Measurements from ENCODE around the gene MEF2C. TPM values are rescaled to one million over a fixed set of nuclear protein-coding genes. Genes with fewer than 3 reads are reported as not detected.
A peak's percentile ranks its signal among the peaks of the same experiment; 100 is the strongest.

MEF2C gene
- total RNA-seq (10 to 100 TPM in 1 of 5 experiments, 1 to 10 TPM in 3, under 1 TPM in 1; 0.07 to 40.0 (median 3.4) TPM), polyA plus RNA-seq (under 1 TPM; 0.24 to 0.77 TPM), total RNA-seq (not detected)

- H3K27ac ChIP-seq (ENCODE audit: low read depth, low read length): no peak within 1 kb of the TSS
- Mint-ChIP-seq H3K27ac (peak within 1 kb of the TSS in 1 of 9 donors; percentile 24), H3K4me3 (peak within 1 kb of the TSS; percentile 82 to 94 (median 88)), H3K36me3 (no peaks in the 10 kb centered on the region), H3K27me3 (peaks cover 34 to 81% (median 44%) of the 10 kb centered on the region in 5 donors), H3K4me1 (peaks cover 17 to 29% (median 26%) of the 10 kb centered on the region in 7 donors), H3K9me3 (peaks cover 0 to 1% (median 0%) of the 10 kb centered on the region in 11 donors)
- CTCF ChIA-PET: no interaction called here
- no peaks in the 10 kb centered on the region for H3K9me3 ChIP-seq (ENCODE audit: control insufficient read depth in 2 of 3, low read length in 3 of 3)
- no peaks in the 10 kb centered on the region for H3K36me3 ChIP-seq (ENCODE audit: control insufficient read depth in 2 of 3, insufficient read depth in 3 of 3, low read length in 3 of 3)
- ATAC-seq (peak; percentile 75), DNase-seq (no peak)
- H3K27me3 ChIP-seq (ENCODE audit: control insufficient read depth in 2 of 2, insufficient read depth in 2 of 2, low read length in 2 of 2): peaks cover 0 to 5% of the 10 kb centered on the region in 2 donors
- peaks cover 0 to 6% of the 10 kb centered on the region in 2 donors for H3K4me1 ChIP-seq (ENCODE audit: control insufficient read depth in 2 of 2, insufficient read depth in 2 of 2, low read length in 2 of 2)
- H3K4me3 ChIP-seq (ENCODE audit: low read length): peak within 1 kb of the TSS; percentile 41
- intact Hi-C loops (cut with micrococcal nuclease): loop anchor here in 1 of 2 donors (5.0 to 10.0 kb wide), 4 partner anchors 56 to 1098 kb away; no protein-coding TSS in a partner anchor
- POLR2A ChIA-PET: no interaction called here
Measured at GRCh38 chr5:88883059-88883835, at the start of gene MEF2C. MEF2C (minus strand) TSS chr5:88883184; CDS start chr5:88823788, 59,396 bp downstream.

DNA sequence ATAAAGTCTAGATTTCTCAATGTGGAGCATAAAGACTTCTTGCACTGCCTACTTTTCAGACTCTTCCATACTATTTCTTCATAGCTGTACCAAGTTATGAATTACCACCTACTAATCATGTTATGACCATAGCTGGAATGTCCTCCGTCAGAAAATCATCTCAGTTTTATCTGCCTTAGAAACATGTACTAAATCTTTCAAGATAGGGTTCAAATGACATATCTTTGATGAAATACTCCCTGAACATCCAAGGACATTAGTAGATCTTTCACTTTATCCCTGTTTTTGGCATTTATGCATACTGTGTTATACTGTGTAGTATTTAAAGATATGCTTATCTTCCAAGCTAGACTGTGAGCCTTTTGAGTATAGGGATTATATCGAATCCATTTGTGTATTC is 49.6 kb upstream of the MEF2C start:
- intact Hi-C loops (cut with micrococcal nuclease): no loop called here

GRCh38 chr5:88930335-88930734 is 47.4 kb upstream of the MEF2C start:
- Mint-ChIP-seq H3K36me3 (no peaks in the 10 kb centered on the region), H3K4me3 (no peak overlapping the region), H3K9me3 (no peaks in the 10 kb centered on the region), H3K27me3 (peaks cover 0 to 2% (median 0%) of the 10 kb centered on the region in 5 donors), H3K27ac (no peak overlapping the region), H3K4me1 (no peaks in the 10 kb centered on the region)
- DNase-seq (no peak), ATAC-seq (no peak)
- intact Hi-C loops (cut with micrococcal nuclease): no loop called here
- Histone ChIP-seq H3K9me3 (ENCODE audit: control insufficient read depth in 2 of 3, low read length in 3 of 3) (no peaks in the 10 kb centered on the region), H3K27me3 (ENCODE audit: control insufficient read depth in 2 of 2, insufficient read depth in 2 of 2, low read length in 2 of 2) (no peaks in the 10 kb centered on the region), H3K27ac (ENCODE audit: low read depth, low read length) (no peak overlapping the region), H3K36me3 (ENCODE audit: control insufficient read depth in 2 of 3, insufficient read depth in 3 of 3, low read length in 3 of 3) (no peaks in the 10 kb centered on the region), H3K4me1 (ENCODE audit: control insufficient read depth in 2 of 2, insufficient read depth in 2 of 2, low read length in 2 of 2) (no peaks in the 10 kb centered on the region), H3K4me3 (ENCODE audit: low read length) (no peak overlapping the region)
- CTCF ChIA-PET: no interaction called here
- POLR2A ChIA-PET: no interaction called here

More for the DNA sequence above, 49.6 kb upstream of the MEF2C start:
- Histone ChIP-seq H3K9me3 (ENCODE audit: control insufficient read depth in 2 of 3, low read length in 3 of 3) (no peaks in the 10 kb centered on the region), H3K4me1 (ENCODE audit: control insufficient read depth in 2 of 2, insufficient read depth in 2 of 2, low read length in 2 of 2) (no peaks in the 10 kb centered on the region), H3K27ac (ENCODE audit: low read depth, low read length) (no peak overlapping the region), H3K4me3 (ENCODE audit: low read length) (no peak overlapping the region), H3K36me3 (ENCODE audit: control insufficient read depth in 2 of 3, insufficient read depth in 3 of 3, low read length in 3 of 3) (no peaks in the 10 kb centered on the region), H3K27me3 (ENCODE audit: control insufficient read depth in 2 of 2, insufficient read depth in 2 of 2, low read length in 2 of 2) (no peaks in the 10 kb centered on the region)
- no peaks in the 10 kb centered on the region for H3K36me3 Mint-ChIP-seq
- no peaks in the 10 kb centered on the region for H3K9me3 Mint-ChIP-seq
- DNase-seq (no peak), ATAC-seq (no peak)
- POLR2A ChIA-PET: no interaction called here
- H3K4me3 Mint-ChIP-seq: no peak overlapping the region
- H3K4me1 Mint-ChIP-seq: no peaks in the 10 kb centered on the region
- CTCF ChIA-PET: no interaction called here
- H3K27ac Mint-ChIP-seq: no peak overlapping the region
- peaks cover 0 to 3% (median 0%) of the 10 kb centered on the region in 5 donors for H3K27me3 Mint-ChIP-seq

DNA sequence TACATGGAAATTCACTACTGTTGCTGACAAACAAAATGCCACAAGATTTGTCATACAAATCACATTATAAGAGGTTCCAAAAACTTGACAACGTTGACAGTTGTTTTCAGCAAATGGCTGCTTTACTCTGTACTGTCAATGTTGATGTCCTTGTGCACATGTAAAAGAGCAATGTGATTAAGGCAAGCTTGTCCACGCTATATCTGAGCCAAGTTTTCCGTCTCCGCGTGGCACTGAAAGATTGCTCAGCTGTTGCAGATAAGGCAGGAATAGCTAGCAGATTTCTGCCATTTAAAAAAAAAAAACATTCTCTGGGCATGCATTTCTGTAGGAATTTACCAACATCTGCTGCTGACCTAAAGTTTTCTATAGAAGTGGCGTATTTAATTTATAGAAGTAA is 46.4 kb upstream of the MEF2C start:
- H3K9me3 ChIP-seq (ENCODE audit: control insufficient read depth in 2 of 3, low read length in 3 of 3): no peaks in the 10 kb centered on the region
- Mint-ChIP-seq H3K4me3 (no peak overlapping the region), H3K4me1 (no peaks in the 10 kb centered on the region), H3K27ac (no peak overlapping the region), H3K9me3 (peaks cover 0 to 3% (median 0%) of the 10 kb centered on the region in 11 donors), H3K27me3 (peaks cover 0 to 2% (median 0%) of the 10 kb centered on the region in 5 donors), H3K36me3 (no peaks in the 10 kb centered on the region)
- ChIA-PET CTCF (no interaction called here), POLR2A (no interaction called here)
- H3K36me3 ChIP-seq (ENCODE audit: control insufficient read depth in 2 of 3, insufficient read depth in 3 of 3, low read length in 3 of 3): no peaks in the 10 kb centered on the region
- intact Hi-C loops (cut with micrococcal nuclease): no loop called here
- no peaks in the 10 kb centered on the region for H3K4me1 ChIP-seq (ENCODE audit: control insufficient read depth in 2 of 2, insufficient read depth in 2 of 2, low read length in 2 of 2)
- H3K27ac ChIP-seq (ENCODE audit: low read depth, low read length): no peak overlapping the region
- H3K4me3 ChIP-seq (ENCODE audit: low read length): no peak overlapping the region
- no peaks in the 10 kb centered on the region for H3K27me3 ChIP-seq (ENCODE audit: control insufficient read depth in 2 of 2, insufficient read depth in 2 of 2, low read length in 2 of 2)
- ATAC-seq (no peak), DNase-seq (no peak)

GRCh38 chr5:88926774-88927173 is 43.8 kb upstream of the MEF2C start:
- H3K4me1 ChIP-seq (ENCODE audit: control insufficient read depth in 2 of 2, insufficient read depth in 2 of 2, low read length in 2 of 2): no peaks in the 10 kb centered on the region
- Mint-ChIP-seq H3K4me3 (no peak overlapping the region), H3K27me3 (peaks cover 0 to 2% (median 0%) of the 10 kb centered on the region in 5 donors), H3K4me1 (no peaks in the 10 kb centered on the region), H3K9me3 (peaks cover 0 to 3% (median 0%) of the 10 kb centered on the region in 11 donors), H3K36me3 (no peaks in the 10 kb centered on the region), H3K27ac (no peak overlapping the region)
- no peaks in the 10 kb centered on the region for H3K27me3 ChIP-seq (ENCODE audit: control insufficient read depth in 2 of 2, insufficient read depth in 2 of 2, low read length in 2 of 2)
- ATAC-seq (no peak), DNase-seq (no peak)
- POLR2A ChIA-PET: no interaction called here
- CTCF ChIA-PET: no interaction called here
- H3K9me3 ChIP-seq (ENCODE audit: control insufficient read depth in 2 of 3, low read length in 3 of 3): no peaks in the 10 kb centered on the region
- no peaks in the 10 kb centered on the region for H3K36me3 ChIP-seq (ENCODE audit: control insufficient read depth in 2 of 3, insufficient read depth in 3 of 3, low read length in 3 of 3)
- H3K4me3 ChIP-seq (ENCODE audit: low read length): no peak overlapping the region
- H3K27ac ChIP-seq (ENCODE audit: low read depth, low read length): no peak overlapping the region
- intact Hi-C loops (cut with micrococcal nuclease): no loop called here

DNA sequence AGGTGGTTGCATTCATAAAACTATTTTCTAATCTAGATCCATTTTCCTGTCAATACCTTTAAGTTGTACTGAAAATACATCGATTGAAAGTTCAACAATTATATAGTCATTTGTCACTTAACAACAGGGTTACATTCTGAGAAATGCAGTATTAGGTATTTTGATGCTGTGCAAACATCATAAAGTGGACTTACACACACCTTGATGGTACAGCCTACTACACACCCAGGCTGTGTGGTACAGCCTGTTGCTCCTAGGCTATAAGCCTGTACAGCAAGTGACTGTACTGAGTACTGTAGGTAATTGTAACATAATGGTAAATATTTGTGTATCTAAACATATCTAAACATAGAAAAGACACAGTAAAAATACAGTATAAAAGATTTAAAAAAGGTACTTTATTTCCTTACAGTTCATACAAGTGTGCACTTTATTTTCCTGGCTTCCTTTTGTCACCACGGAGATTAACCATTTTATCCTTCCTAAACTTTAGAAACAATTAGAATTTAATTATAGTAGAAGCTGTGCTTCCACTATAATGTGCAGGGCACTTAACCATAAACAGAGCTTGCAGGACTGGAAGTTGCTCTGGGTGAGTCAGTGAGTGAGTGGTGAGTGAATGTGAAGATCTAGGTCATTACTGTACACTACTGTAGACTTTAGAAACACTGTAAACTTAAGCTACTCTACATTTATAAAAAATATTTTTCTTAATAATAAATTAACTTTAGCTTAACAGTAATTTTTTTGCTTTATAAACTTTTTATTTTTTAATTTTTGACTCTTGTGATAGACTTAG is 42.9 kb upstream of the MEF2C start:
- Mint-ChIP-seq H3K9me3 (peaks cover 0 to 3% (median 0%) of the 10 kb centered on the region in 11 donors), H3K4me3 (no peak overlapping the region), H3K27ac (no peak overlapping the region), H3K27me3 (peaks cover 0 to 2% (median 0%) of the 10 kb centered on the region in 5 donors), H3K4me1 (no peaks in the 10 kb centered on the region), H3K36me3 (no peaks in the 10 kb centered on the region)
- ATAC-seq: no peak
- intact Hi-C loops (cut with micrococcal nuclease): no loop called here
- ChIA-PET POLR2A (no interaction called here), CTCF (no interaction called here)
- Histone ChIP-seq H3K27me3 (ENCODE audit: control insufficient read depth in 2 of 2, insufficient read depth in 2 of 2, low read length in 2 of 2) (no peaks in the 10 kb centered on the region), H3K9me3 (ENCODE audit: control insufficient read depth in 2 of 3, low read length in 3 of 3) (no peaks in the 10 kb centered on the region), H3K36me3 (ENCODE audit: control insufficient read depth in 2 of 3, insufficient read depth in 3 of 3, low read length in 3 of 3) (no peaks in the 10 kb centered on the region), H3K4me3 (ENCODE audit: low read length) (no peak overlapping the region), H3K4me1 (ENCODE audit: control insufficient read depth in 2 of 2, insufficient read depth in 2 of 2, low read length in 2 of 2) (no peaks in the 10 kb centered on the region), H3K27ac (ENCODE audit: low read depth, low read length) (no peak overlapping the region)
- DNase-seq: no peak
